HepG2 (cell line): Measurements from ENCODE around the gene GUCY2C. TPM values are rescaled to one million over a fixed set of nuclear protein-coding genes. Genes with fewer than 3 reads are reported as not detected.

Experiments used
- BORCS8-MEF2B ChIP-seq: sonication (generic); formaldehyde crosslinking; IDR thresholded peaks from 2 replicates; pipeline ENCODE4 v1.8.0; 2022; ENCODE audit warnings: mild to moderate bottlenecking, missing genetic modification reagents
- CSRNP1 ChIP-seq: sonication (generic); formaldehyde crosslinking; IDR thresholded peaks from 2 replicates; pipeline ENCODE4 v1.8.1; 2023; ENCODE audit warnings: mild to moderate bottlenecking, missing genetic modification reagents
- ELF3 ChIP-seq: IDR thresholded peaks from 2 replicates; pipeline ENCODE4 v1.6.1; 2016; ENCODE audit warnings: missing genetic modification reagents, missing compliant biosample characterization
- FOXK2 ChIP-seq: fragments of 450-650 bp; IDR thresholded peaks from 2 replicates; pipeline ENCODE4 v1.6.1; 2016
- KLF12 ChIP-seq: sonication (generic); formaldehyde crosslinking; IDR thresholded peaks from 2 replicates; pipeline ENCODE4 v1.4.0; 2020; ENCODE audit warnings: missing genetic modification reagents, borderline replicate concordance
- MIER3 ChIP-seq: IDR thresholded peaks from 2 replicates; pipeline ENCODE4 v1.6.1; 2016; ENCODE audit warnings: missing compliant biosample characterization, borderline replicate concordance
- NR2C2 ChIP-seq: sonication (generic); formaldehyde crosslinking; IDR thresholded peaks from 2 replicates; pipeline ENCODE4 v1.4.0; 2020; ENCODE audit warnings: missing genetic modification reagents, mild to moderate bottlenecking, moderate library complexity, borderline replicate concordance
- PAXIP1 ChIP-seq: sonication (generic); formaldehyde crosslinking; conservative IDR thresholded peaks from 2 replicates; pipeline ENCODE4 v1.4.0; 2020; ENCODE audit warnings: mild to moderate bottlenecking, missing genetic modification reagents, moderate library complexity
- PHB2 ChIP-seq: fragments of 450-650 bp; IDR thresholded peaks from 2 replicates; pipeline ENCODE4 v1.6.1; 2018; ENCODE audit not compliant: partially characterized antibody
- TERF1 ChIP-seq: sonication (generic); formaldehyde crosslinking; IDR thresholded peaks from 2 replicates; pipeline ENCODE4 v1.8.0; 2022; ENCODE audit warnings: mild to moderate bottlenecking, missing genetic modification reagents, moderate library complexity
- ZBTB10 ChIP-seq: sonication (generic); formaldehyde crosslinking; IDR thresholded peaks from 2 replicates; pipeline ENCODE4 v1.4.0; 2020; ENCODE audit warnings: missing genetic modification reagents, borderline replicate concordance
- ZBTB26 ChIP-seq: IDR thresholded peaks from 2 replicates; pipeline ENCODE4 v1.6.1; 2016; ENCODE audit warnings: missing compliant biosample characterization, missing genetic modification reagents, borderline replicate concordance
- ZBTB43 ChIP-seq: sonication (generic); formaldehyde crosslinking; conservative IDR thresholded peaks from 2 replicates; pipeline ENCODE4 v1.4.0; 2020; ENCODE audit warnings: missing genetic modification reagents
- ZGPAT ChIP-seq: IDR thresholded peaks from 2 replicates; pipeline ENCODE4 v1.6.1; 2016; ENCODE audit warnings: mild to moderate bottlenecking
- polyA plus RNA-seq, 8 experiments: library from polyadenylated mRNA; depleted of rRNA in 3 of 8; stranded (reverse) in 7 of 8; unstranded in 1 of 8; fragments of >200 nt; fragmentation: Illumina TruSeq in 4 of 8; extraction: Trizol in 4 of 8; gene quantifications; 2 replicates each; pipeline versions ENCODE4 v1.2.1 to v1.2.3, GENCODE V29; 2011 to 2016; ENCODE audit warnings: low read depth in 4 of 8, missing spikeins in 1 of 8, mixed read lengths in 1 of 8; ENCODE audit not compliant: insufficient read depth in 1 of 8
- total RNA-seq, 5 experiments: library from RNA; depleted of rRNA; stranded (reverse); fragments of >200 nt; fragmentation: Illumina TruSeq; extraction: Trizol; gene quantifications; 2 replicates each; pipeline ENCODE4 v1.2.3, GENCODE V29; 2016; ENCODE audit warnings: low read depth in 1 of 5

The GUCY2C gene
- total and polyA plus RNA-seq, 2 of the 13 experiments (the other 11 are each of a cell fraction or from before 2014, with no cell fraction given): not detected

- TF ChIP-seq BORCS8-MEF2B (CRISPR knock-in tag) (no peak), CSRNP1 (no peak), ZBTB26 (CRISPR knock-in tag) (no peak), NR2C2 (CRISPR knock-in tag) (peak; percentile 41; the same call in 1 of the 2 replicates), MIER3 (CRISPR knock-in tag) (peak; percentile 42; the same call in 1 of the 2 replicates), ZGPAT (CRISPR knock-in tag) (peak; percentile 26; the same call in 1 of the 2 replicates), KLF12 (CRISPR knock-in tag) (no peak), FOXK2 (no peak), TERF1 (no peak), ELF3 (CRISPR knock-in tag) (peak; percentile 42; the same call in 1 of the 2 replicates), PHB2 (no peak), PAXIP1 (CRISPR knock-in tag) (peak; percentile 91), ZBTB43 (CRISPR knock-in tag) (peak; percentile 58; the same call in 1 of the 2 replicates), ZBTB10 (CRISPR knock-in tag) (no peak)
Measured at GRCh38 chr12:14741153-14741552, 44.8 kb upstream of the GUCY2C start (continued).
